Stimulated activated naive CD4-positive, alpha-beta T cell (primary cell): ENCODE measurements around the gene CCDC141.

Source experiments
- DNase-seq, 6 experiments: peaks; one replicate each; lab custom pipeline; 2025; lab: John Stamatoyannopoulos, UW

The CCDC141 gene

GRCh38 chr2:178828486-178828881 lies 221.5 kb downstream of the CCDC141 start:
- DNase-seq, result no peak

- no peak for DNase-seq
Measured at GRCh38 chr2:178827739-178828485, 222.0 kb downstream of the CCDC141 start.

- no peak for DNase-seq
Measured at GRCh38 chr2:178827111-178827510, 222.8 kb downstream of the CCDC141 start.

- DNase-seq, result no peak
Measured at GRCh38 chr2:178825183-178825582, 224.8 kb downstream of the CCDC141 start.

GRCh38 chr2:178824181-178824580 lies 225.8 kb downstream of the CCDC141 start:
- DNase-seq, result no peak

- peak in 1 of 6 experiments; percentile 4 for DNase-seq
Measured at GRCh38 chr2:178819992-178820391, 229.9 kb downstream of the CCDC141 start.

- no peak for DNase-seq
Measured at GRCh38 chr2:178819147-178819875, 230.6 kb downstream of the CCDC141 start.

- no peak for DNase-seq
Measured at GRCh38 chr2:178811901-178812300, 238.0 kb downstream of the CCDC141 start.

- DNase-seq, result no peak
Measured at GRCh38 chr2:178811045-178811444, 238.9 kb downstream of the CCDC141 start.

GRCh38 chr2:178810422-178810821 lies 239.5 kb downstream of the CCDC141 start:
- DNase-seq, result no peak

- no peak for DNase-seq
Measured at GRCh38 chr2:178807227-178808008, 242.5 kb downstream of the CCDC141 start, which contains the start of gene TTN. TSS of gene TTN (minus strand) at chr2:178807423. CDS start at chr2:178804642, 2,781 bp downstream.

- DNase-seq, result no peak
Measured at GRCh38 chr2:178806543-178806942, 243.4 kb downstream of the CCDC141 start.

GRCh38 chr2:178805457-178805856 lies 244.5 kb downstream of the CCDC141 start:
- DNase-seq, result no peak

- no peak for DNase-seq
Measured at GRCh38 chr2:178804791-178805190, 245.1 kb downstream of the CCDC141 start.

GRCh38 chr2:178800510-178800909 lies 249.4 kb downstream of the CCDC141 start:
- DNase-seq, result no peak

- DNase-seq, result no peak
Measured at GRCh38 chr2:178799305-178799704, 250.6 kb downstream of the CCDC141 start.

- peak in 2 of 6 experiments; percentile 20 to 41 for DNase-seq
Measured at GRCh38 chr2:178796079-178796677, 253.8 kb downstream of the CCDC141 start.

GRCh38 chr2:178787934-178788333 lies 262.0 kb downstream of the CCDC141 start:
- no peak for DNase-seq

- DNase-seq, result no peak
Measured at GRCh38 chr2:178787155-178787554, 262.8 kb downstream of the CCDC141 start.

GRCh38 chr2:178783889-178784288 lies 266.0 kb downstream of the CCDC141 start:
- DNase-seq, result no peak

GRCh38 chr2:178782236-178782635 lies 267.7 kb downstream of the CCDC141 start:
- DNase-seq, result no peak
